ENCODE results near the gene MACF1.

The MACF1 gene

GRCh38 chr1:39401106-39401505, 196.6 kb downstream of the MACF1 start:
- DNase-seq: no peak

GRCh38 chr1:39404876-39405275, 200.4 kb downstream of the MACF1 start:
- DNase-seq: no peak

GRCh38 chr1:39405358-39405757, 200.9 kb downstream of the MACF1 start:
- no peak for DNase-seq

GRCh38 chr1:39406533-39407450, 202.3 kb downstream of the MACF1 start:
- no peak for DNase-seq

GRCh38 chr1:39407510-39407895, 203.0 kb downstream of the MACF1 start:
- no peak for DNase-seq

GRCh38 chr1:39407896-39408640, 203.6 kb downstream of the MACF1 start:
- DNase-seq: no peak

- peak; percentile 94 for DNase-seq
Measured at GRCh38 chr1:39408641-39409054, 204.2 kb downstream of the MACF1 start.

- DNase-seq: peak; percentile 67
Measured at GRCh38 chr1:39409055-39409816, 204.7 kb downstream of the MACF1 start.

- DNase-seq: peak; percentile 85
Measured at GRCh38 chr1:39410915-39411436, 206.5 kb downstream of the MACF1 start.

- DNase-seq: no peak
Measured at GRCh38 chr1:39411526-39412478, 207.3 kb downstream of the MACF1 start.

GRCh38 chr1:39412892-39413291, 208.4 kb downstream of the MACF1 start:
- DNase-seq: no peak

- DNase-seq: no peak
Measured at GRCh38 chr1:39413902-39414528, 209.5 kb downstream of the MACF1 start.

- no peak for DNase-seq
Measured at GRCh38 chr1:39415553-39415952, 211.1 kb downstream of the MACF1 start.

- no peak for DNase-seq
Measured at GRCh38 chr1:39416609-39417008, 212.1 kb downstream of the MACF1 start.

- no peak for DNase-seq
Measured at GRCh38 chr1:39418236-39418635, 213.7 kb downstream of the MACF1 start.

- DNase-seq: no peak
Measured at GRCh38 chr1:39420493-39420892, 216.0 kb downstream of the MACF1 start.

GRCh38 chr1:39422614-39423013, 218.1 kb downstream of the MACF1 start:
- no peak for DNase-seq

- no peak for DNase-seq
Measured at GRCh38 chr1:39425151-39425550, 220.7 kb downstream of the MACF1 start.

GRCh38 chr1:39425634-39426033, 221.1 kb downstream of the MACF1 start:
- DNase-seq: no peak

- no peak for DNase-seq
Measured at GRCh38 chr1:39426346-39426745, 221.9 kb downstream of the MACF1 start.

- DNase-seq: no peak
Measured at GRCh38 chr1:39427374-39427773, 222.9 kb downstream of the MACF1 start.
